ENCODE data around the gene NCBP2L. TPM values are rescaled to one million over a fixed set of nuclear protein-coding genes. Genes with fewer than 3 reads are reported as not detected.

Gene NCBP2L
- total and polyA plus RNA-seq, 9 of the 15 experiments (the other 6 are each of a cell fraction or from before 2014, with no cell fraction given): not detected

DNA sequence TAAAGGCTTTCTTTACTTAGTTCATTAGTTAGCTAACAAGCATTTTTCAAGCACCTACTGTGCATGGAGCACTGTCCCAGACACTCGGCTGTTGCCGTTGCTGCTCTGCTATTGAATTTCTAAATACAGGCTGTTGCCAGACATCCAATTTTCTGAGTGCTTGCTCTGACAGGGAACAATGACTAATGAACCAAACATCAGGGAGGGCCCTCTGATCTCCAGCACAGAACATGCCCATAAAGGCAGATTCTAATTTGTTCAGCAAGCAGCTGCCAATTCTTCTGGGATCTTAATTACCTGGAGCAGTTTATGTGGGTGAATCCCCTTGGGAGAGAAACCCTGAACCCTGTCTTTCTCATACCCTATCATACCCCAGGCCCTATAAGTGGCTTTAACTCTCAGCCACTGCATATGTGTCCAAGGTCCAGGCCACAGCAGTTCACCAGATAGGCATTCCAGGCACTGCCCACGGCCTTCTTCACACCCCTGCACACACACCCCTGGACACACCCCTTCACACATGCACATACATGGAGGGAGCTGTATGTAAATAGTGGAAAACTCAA lies 29.9 kb upstream of the NCBP2L start (continued):
- TF ChIP-seq NR2C2 (CRISPR knock-in tag; IDR thresholded peaks at IDR 0.05) (no peak), NR2C2 (tag; IDR thresholded peaks at IDR 0.05) (no peak), SOX6 (IDR thresholded peaks at IDR 0.05) (no peak), TGIF2 (CRISPR knock-in tag; IDR thresholded peaks at IDR 0.05) (no peak)

DNA sequence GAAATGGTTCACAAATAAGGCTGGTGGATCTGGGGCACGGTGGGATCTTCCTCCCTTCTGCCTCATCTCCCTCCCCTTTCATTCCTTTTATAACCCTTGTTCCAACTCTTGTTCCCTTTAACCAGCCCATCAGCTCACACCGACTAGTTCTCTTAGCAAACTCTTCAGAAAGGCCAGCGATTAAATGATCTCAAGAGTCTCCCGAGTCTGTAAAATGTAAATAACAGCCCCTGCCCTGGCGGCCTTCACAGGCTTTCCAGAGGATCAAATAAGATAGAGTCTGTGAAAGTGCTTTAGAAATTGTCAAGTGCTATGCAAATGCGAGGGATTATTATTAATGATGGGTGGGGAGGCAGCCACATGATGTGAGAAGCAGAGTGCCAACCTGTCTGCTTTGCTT lies 29.0 kb upstream of the NCBP2L start:
- Histone ChIP-seq H3K4me3 (no peak overlapping the region), H3K36me3 (ENCODE audit: control insufficient read depth, insufficient read depth, low read length) (no peaks in the 10 kb centered on the region), H3K27ac (ENCODE audit: extremely low read depth, low read depth, low read length) (no peak overlapping the region), H2AFZ (ENCODE audit: low read depth, low read length) (no peak overlapping the region), H3K79me2 (ENCODE audit: control insufficient read depth, insufficient read depth, low read length) (no peaks in the 10 kb centered on the region), H3K9me1 (ENCODE audit: control insufficient read depth, insufficient read depth, low read length) (no peaks in the 10 kb centered on the region), H3K9ac (ENCODE audit: insufficient read depth in 1 of 2, low read depth in 2 of 2, low read length in 2 of 2) (no peak overlapping the region), H4K20me1 (replicated peaks; ENCODE audit: control insufficient read depth, insufficient read depth, low read length) (no peaks in the 10 kb centered on the region), H3K4me2 (ENCODE audit: insufficient read depth, low read length) (no peak overlapping the region), H3K9me3 (replicated peaks; ENCODE audit: control insufficient read depth, insufficient read depth, low read depth, low read length) (no peaks in the 10 kb centered on the region), H3K27me3 (ENCODE audit: control insufficient read depth in 2 of 2, insufficient read depth in 2 of 2, low read length in 2 of 2) (peaks cover 0 to 7% of the 10 kb centered on the region in 2 experiments; a peak in 1 of 5 replicates), H3K4me1 (replicated peaks in 1 of 2; ENCODE audit: control insufficient read depth in 2 of 2, insufficient read depth in 2 of 2, low read length in 2 of 2) (no peaks in the 10 kb centered on the region)
- BruUV-seq (replicated peaks): no TSS peak
- ChIA-PET CTCF (ENCODE audit: low intra/inter-chr PET ratio) (no interaction called here), POLR2A (no interaction called here)
- no peak for DNase-seq (ENCODE audit: extremely low read depth in 1 of 4, low spot score in 3 of 4)
- in situ Hi-C loops (cut with MboI): no loop called here
- intact Hi-C loops (cut with micrococcal nuclease): no loop called here
- 15% methylated on average over 6 of the region's 6 CpGs for WGBS (ENCODE audit: insufficient coverage, low coverage, missing lambda C conversion rate)
- no peak for FAIRE-seq
- no peak for ATAC-seq
- TF ChIP-seq EZH2 (IDR thresholded peaks at IDR 0.05; ENCODE audit: borderline replicate concordance, low read depth, low read length) (no peak), RBM34 (IDR thresholded peaks at IDR 0.05; ENCODE audit: borderline replicate concordance, insufficient read depth, low read length) (no peak), XRCC3 (IDR thresholded peaks at IDR 0.05) (no peak), ARHGAP35 (IDR thresholded peaks at IDR 0.05; ENCODE audit: partially characterized antibody) (no peak), ZNF146 (CRISPR knock-in tag; IDR thresholded peaks at IDR 0.05; ENCODE audit: unreplicated experiment) (no peak), FOSL1 (tag; conservative IDR thresholded peaks at IDR 0.05) (no peak), ZNF197 (CRISPR knock-in tag; IDR thresholded peaks at IDR 0.05; ENCODE audit: low read depth) (no peak), FOXK2 (conservative IDR thresholded peaks at IDR 0.05 in 1 of 2, IDR thresholded peaks at IDR 0.05 in 1 of 2; ENCODE audit: low read depth in 2 of 2) (no peak), ZNF583 (CRISPR knock-in tag; IDR thresholded peaks at IDR 0.05) (no peak), MCM2 (IDR thresholded peaks at IDR 0.05; ENCODE audit: low read depth) (no peak), ZNF551 (CRISPR knock-in tag; IDR thresholded peaks at IDR 0.05) (no peak)
- TF ChIP-seq, protein P1, sequence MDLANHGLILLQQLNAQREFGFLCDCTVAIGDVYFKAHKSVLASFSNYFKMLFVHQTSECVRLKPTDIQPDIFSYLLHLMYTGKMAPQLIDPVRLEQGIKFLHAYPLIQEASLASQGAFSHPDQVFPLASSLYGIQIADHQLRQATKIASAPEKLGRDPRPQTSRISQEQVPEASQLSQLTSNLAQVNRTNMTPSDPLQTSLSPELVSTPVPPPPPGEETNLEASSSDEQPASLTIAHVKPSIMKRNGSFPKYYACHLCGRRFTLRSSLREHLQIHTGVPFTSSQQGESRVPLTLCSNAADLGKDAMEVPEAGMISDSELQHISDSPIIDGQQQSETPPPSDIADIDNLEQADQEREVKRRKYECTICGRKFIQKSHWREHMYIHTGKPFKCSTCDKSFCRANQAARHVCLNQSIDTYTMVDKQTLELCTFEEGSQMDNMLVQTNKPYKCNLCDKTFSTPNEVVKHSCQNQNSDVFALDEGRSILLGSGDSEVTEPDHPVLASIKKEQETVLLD (IDR thresholded peaks at IDR 0.05): no peak
- TF ChIP-seq, protein P2, sequence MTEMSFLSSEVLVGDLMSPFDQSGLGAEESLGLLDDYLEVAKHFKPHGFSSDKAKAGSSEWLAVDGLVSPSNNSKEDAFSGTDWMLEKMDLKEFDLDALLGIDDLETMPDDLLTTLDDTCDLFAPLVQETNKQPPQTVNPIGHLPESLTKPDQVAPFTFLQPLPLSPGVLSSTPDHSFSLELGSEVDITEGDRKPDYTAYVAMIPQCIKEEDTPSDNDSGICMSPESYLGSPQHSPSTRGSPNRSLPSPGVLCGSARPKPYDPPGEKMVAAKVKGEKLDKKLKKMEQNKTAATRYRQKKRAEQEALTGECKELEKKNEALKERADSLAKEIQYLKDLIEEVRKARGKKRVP (CRISPR knock-in tag; IDR thresholded peaks at IDR 0.05): no peak
- TF ChIP-seq, protein P3, sequence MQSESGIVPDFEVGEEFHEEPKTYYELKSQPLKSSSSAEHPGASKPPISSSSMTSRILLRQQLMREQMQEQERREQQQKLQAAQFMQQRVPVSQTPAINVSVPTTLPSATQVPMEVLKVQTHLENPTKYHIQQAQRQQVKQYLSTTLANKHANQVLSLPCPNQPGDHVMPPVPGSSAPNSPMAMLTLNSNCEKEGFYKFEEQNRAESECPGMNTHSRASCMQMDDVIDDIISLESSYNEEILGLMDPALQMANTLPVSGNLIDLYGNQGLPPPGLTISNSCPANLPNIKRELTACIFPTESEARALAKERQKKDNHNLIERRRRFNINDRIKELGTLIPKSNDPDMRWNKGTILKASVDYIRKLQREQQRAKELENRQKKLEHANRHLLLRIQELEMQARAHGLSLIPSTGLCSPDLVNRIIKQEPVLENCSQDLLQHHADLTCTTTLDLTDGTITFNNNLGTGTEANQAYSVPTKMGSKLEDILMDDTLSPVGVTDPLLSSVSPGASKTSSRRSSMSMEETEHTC (IDR thresholded peaks at IDR 0.05): no peak
- TF ChIP-seq, protein P4, sequence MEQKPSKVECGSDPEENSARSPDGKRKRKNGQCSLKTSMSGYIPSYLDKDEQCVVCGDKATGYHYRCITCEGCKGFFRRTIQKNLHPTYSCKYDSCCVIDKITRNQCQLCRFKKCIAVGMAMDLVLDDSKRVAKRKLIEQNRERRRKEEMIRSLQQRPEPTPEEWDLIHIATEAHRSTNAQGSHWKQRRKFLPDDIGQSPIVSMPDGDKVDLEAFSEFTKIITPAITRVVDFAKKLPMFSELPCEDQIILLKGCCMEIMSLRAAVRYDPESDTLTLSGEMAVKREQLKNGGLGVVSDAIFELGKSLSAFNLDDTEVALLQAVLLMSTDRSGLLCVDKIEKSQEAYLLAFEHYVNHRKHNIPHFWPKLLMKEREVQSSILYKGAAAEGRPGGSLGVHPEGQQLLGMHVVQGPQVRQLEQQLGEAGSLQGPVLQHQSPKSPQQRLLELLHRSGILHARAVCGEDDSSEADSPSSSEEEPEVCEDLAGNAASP (IDR thresholded peaks at IDR 0.05): no peak
